H9 (cell line): Measurements from ENCODE around the gene PCDHB11. TPM values are rescaled to one million over a fixed set of nuclear protein-coding genes. Genes with fewer than 3 reads are reported as not detected.
"Not testable (repeated sequence)": the region's sequence is repeated elsewhere in the genome, so short reads cannot be mapped to it uniquely, and the experiment has no call there.

Source experiments
- DNase-seq: peaks from one replicate; pipeline ENCODE4 v3.0.0-alpha.2; 2017
- H2AFZ ChIP-seq: one replicate; pipeline ENCODE4 v1.6.1; 2013; ENCODE audit warnings: mild to moderate bottlenecking, low read length, control low read depth, moderate library complexity
- H2AK5ac ChIP-seq: 2 replicates; pipeline ENCODE4 v1.6.1; 2013; ENCODE audit warnings: low read length, control low read depth, mixed read lengths; ENCODE audit not compliant: insufficient read length
- H2BK120ac ChIP-seq: one replicate; pipeline ENCODE4 v1.6.1; 2013; ENCODE audit warnings: low read depth, mild to moderate bottlenecking, low read length, control low read depth, inconsistent platforms; ENCODE audit not compliant: poor library complexity, severe bottlenecking
- H2BK12ac ChIP-seq: 2 replicates; pipeline ENCODE4 v1.6.1; 2013; ENCODE audit warnings: low read length, control low read depth, mixed read lengths, low read depth; ENCODE audit not compliant: insufficient read length
- H2BK15ac ChIP-seq: 2 replicates; pipeline ENCODE4 v1.6.1; 2013; ENCODE audit warnings: low read depth, low read length, control low read depth
- H2BK20ac ChIP-seq: one replicate; pipeline ENCODE4 v1.6.1; 2013; ENCODE audit warnings: low read depth, mild to moderate bottlenecking, low read length, control low read depth, inconsistent platforms; ENCODE audit not compliant: poor library complexity, severe bottlenecking
- H2BK5ac ChIP-seq: 2 replicates; pipeline ENCODE4 v1.6.1; 2013; ENCODE audit warnings: low read length, control low read depth, mixed read lengths; ENCODE audit not compliant: insufficient read length
- H3K14ac ChIP-seq: 2 replicates; pipeline ENCODE4 v1.6.1; 2013; ENCODE audit warnings: low read length, control low read depth; ENCODE audit not compliant: insufficient read depth
- H3K18ac ChIP-seq: 2 replicates; pipeline ENCODE4 v1.6.1; 2013; ENCODE audit warnings: low read depth, mild to moderate bottlenecking, mixed read lengths, low read length, control low read depth; ENCODE audit not compliant: insufficient read length
- H3K23ac ChIP-seq: 2 replicates; pipeline ENCODE4 v1.6.1; 2013; ENCODE audit warnings: low read length, control low read depth, mixed read lengths, low read depth; ENCODE audit not compliant: insufficient read length
- H3K23me2 ChIP-seq: 2 replicates; pipeline ENCODE4 v1.6.1; 2013; ENCODE audit warnings: low read depth, mild to moderate bottlenecking, mixed read lengths, low read length, control low read depth; ENCODE audit not compliant: insufficient read length, poor library complexity, severe bottlenecking
- H3K27ac ChIP-seq: 2 replicates; pipeline ENCODE4 v1.5.1; 2013; ENCODE audit warnings: low read length, control low read depth, mixed read lengths, low read depth; ENCODE audit not compliant: insufficient read length
- H3K27me3 ChIP-seq: 2 replicates; pipeline ENCODE4 v1.6.1; 2013; ENCODE audit warnings: low read length, control low read depth, inconsistent platforms; ENCODE audit not compliant: insufficient read depth
- H3K4ac ChIP-seq: 2 replicates; pipeline ENCODE4 v1.6.1; 2013; ENCODE audit warnings: low read depth, mild to moderate bottlenecking, control low read depth, inconsistent platforms, low read length, moderate library complexity
- H3K4me1 ChIP-seq: 2 replicates; pipeline ENCODE4 v1.6.1; 2013; ENCODE audit warnings: low read length, control low read depth, inconsistent platforms; ENCODE audit not compliant: insufficient read depth
- H3K4me2 ChIP-seq: 2 replicates; pipeline ENCODE4 v1.6.1; 2013; ENCODE audit warnings: low read length, control low read depth, mixed read lengths; ENCODE audit not compliant: insufficient read length, insufficient read depth
- H3K56ac ChIP-seq: 2 replicates; pipeline ENCODE4 v1.6.1; 2013; ENCODE audit warnings: low read depth, mild to moderate bottlenecking, mixed read lengths, low read length, control low read depth; ENCODE audit not compliant: insufficient read length
- H3K79me1 ChIP-seq: 2 replicates; pipeline ENCODE4 v1.6.1; 2013; ENCODE audit warnings: low read depth, mild to moderate bottlenecking, moderate library complexity, low read length, control low read depth, inconsistent platforms; ENCODE audit not compliant: insufficient read depth, poor library complexity, severe bottlenecking
- H3K79me2 ChIP-seq: 2 replicates; pipeline ENCODE4 v1.6.1; 2013; ENCODE audit warnings: low read length, control low read depth, inconsistent platforms; ENCODE audit not compliant: insufficient read depth
- H3K9ac ChIP-seq: 2 replicates; pipeline ENCODE4 v1.6.1; 2013; ENCODE audit warnings: low read length, control low read depth, mixed read lengths; ENCODE audit not compliant: insufficient read length; ENCODE audit errors: extremely low read depth
- H3K9me3 ChIP-seq: one replicate; pipeline ENCODE4 v1.6.1; 2013; ENCODE audit warnings: low read depth, low read length, inconsistent platforms; ENCODE audit not compliant: control insufficient read depth
- H3T11ph ChIP-seq: one replicate; pipeline ENCODE4 v1.6.1; 2013; ENCODE audit warnings: mild to moderate bottlenecking, low read length, control low read depth, inconsistent platforms
- H4K20me1 ChIP-seq: one replicate; pipeline ENCODE4 v1.6.1; 2013; ENCODE audit not compliant: control insufficient read depth, insufficient read length, insufficient read depth
- H4K5ac ChIP-seq: 2 replicates; pipeline ENCODE4 v1.6.1; 2013; ENCODE audit warnings: low read depth, mild to moderate bottlenecking, mixed read lengths, low read length, control low read depth; ENCODE audit not compliant: insufficient read length
- H4K8ac ChIP-seq: replicated peaks from 2 replicates; pipeline ENCODE4 v1.6.1; 2013; ENCODE audit warnings: low read length, control low read depth, mixed read lengths, low read depth; ENCODE audit not compliant: insufficient read length
- H4K91ac ChIP-seq: 2 replicates; pipeline ENCODE4 v1.6.1; 2013; ENCODE audit warnings: low read depth, mild to moderate bottlenecking, moderate library complexity, mixed read lengths, low read length, control low read depth; ENCODE audit not compliant: insufficient read length
- H3K27ac Mint-ChIP-seq, 3 experiments: 2 replicates in 2 of 3; 3 replicates in 1 of 3; pipeline ENCODE4 v1.8.0; 2020 to 2021; ENCODE audit warnings: mixed read lengths in 3 of 3, mild to moderate bottlenecking in 1 of 3, moderate library complexity in 1 of 3
- H3K27me3 Mint-ChIP-seq: 2 replicates; pipeline ENCODE4 v1.8.0; 2021; ENCODE audit warnings: low read depth, mild to moderate bottlenecking, moderate library complexity, mixed read lengths
- H3K36me3 Mint-ChIP-seq, 3 experiments: 2 replicates in 2 of 3; 3 replicates in 1 of 3; pipeline ENCODE4 v1.8.0; 2020 to 2021; ENCODE audit warnings: low read depth in 3 of 3, mixed read lengths in 3 of 3; ENCODE audit not compliant: insufficient read depth in 1 of 3
- H3K4me1 Mint-ChIP-seq, 2 experiments: 2 replicates each; pipeline ENCODE4 v1.8.0; 2020; ENCODE audit warnings: mixed read lengths in 2 of 2
- H3K4me3 Mint-ChIP-seq, 2 experiments: 2 replicates in 1 of 2; 3 replicates in 1 of 2; pipeline ENCODE4 v1.8.0; 2020 to 2021; ENCODE audit warnings: mild to moderate bottlenecking in 2 of 2, mixed read lengths in 2 of 2, moderate library complexity in 1 of 2
- H3K9me3 Mint-ChIP-seq, 2 experiments: 2 replicates in 1 of 2; 3 replicates in 1 of 2; pipeline ENCODE4 v1.8.0; 2020; ENCODE audit warnings: mild to moderate bottlenecking in 2 of 2, mixed read lengths in 2 of 2, moderate library complexity in 1 of 2
- CTCF ChIP-seq: fragments of 200-600 bp; sonication (generic); conservative IDR thresholded peaks from 3 replicates; pipeline ENCODE4 v1.8.0; 2021; ENCODE audit warnings: antibody characterized with exemption, mild to moderate bottlenecking
- whole genome bisulfite sequencing: extraction: QIAGEN DNeasy Blood & Tissue Kit; methylation state at CpG from one replicate; pipeline ENCODE4 v1.1.7; 2013; ENCODE audit warnings: missing lambda C conversion rate, low lambda C conversion rate, mixed read lengths; ENCODE audit not compliant: insufficient read length; ENCODE audit errors: extremely low coverage; 5-methylcytosine and 5-hydroxymethylcytosine counted together
- total RNA-seq: library from RNA; stranded (reverse); gene quantifications from 2 replicates; pipeline ENCODE4 v1.2.1, GENCODE V29; 2021

PCDHB11 gene
- total RNA-seq, 1 experiment from 2014 or later = 2.0 TPM

DNA sequence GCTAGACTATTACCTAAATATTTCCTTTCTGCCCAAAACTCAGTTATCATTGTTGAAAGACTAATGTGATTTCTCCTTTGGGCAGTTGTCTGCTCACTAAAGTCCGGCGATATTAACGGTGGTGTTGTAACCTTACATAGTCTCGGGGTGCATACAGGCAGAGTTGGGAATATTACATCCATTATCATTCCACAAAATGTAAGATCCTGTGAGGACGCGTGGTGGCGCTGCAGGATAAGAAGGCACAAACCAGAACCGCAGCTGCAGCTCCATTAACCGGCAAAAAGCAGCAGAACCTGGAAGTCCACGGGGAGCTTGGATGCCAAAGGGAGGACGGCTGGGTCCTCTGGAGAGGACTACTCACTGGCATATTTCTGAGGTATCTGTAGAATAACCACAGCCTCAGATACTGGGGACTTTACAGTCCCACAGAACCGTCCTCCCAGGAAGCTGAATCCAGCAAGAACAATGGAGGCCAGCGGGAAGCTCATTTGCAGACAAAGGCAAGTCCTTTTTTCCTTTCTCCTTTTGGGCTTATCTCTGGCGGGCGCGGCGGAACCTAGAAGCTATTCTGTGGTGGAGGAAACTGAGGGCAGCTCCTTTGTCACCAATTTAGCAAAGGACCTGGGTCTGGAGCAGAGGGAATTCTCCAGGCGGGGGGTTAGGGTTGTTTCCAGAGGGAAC is 14.4 kb downstream of the PCDHB11 start, which contains the start of gene PCDHB13:
Gene PCDHB13 (plus strand): TSS at position 264 of the 684 bp plus-strand sequence. CDS start 205 bp downstream, at position 469.
- Mint-ChIP-seq H3K9me3 (peaks cover 31 to 35% of the 10 kb centered on the region in 2 experiments), H3K36me3 (peaks cover 12 to 31% (median 20%) of the 10 kb centered on the region in 3 experiments)

DNA sequence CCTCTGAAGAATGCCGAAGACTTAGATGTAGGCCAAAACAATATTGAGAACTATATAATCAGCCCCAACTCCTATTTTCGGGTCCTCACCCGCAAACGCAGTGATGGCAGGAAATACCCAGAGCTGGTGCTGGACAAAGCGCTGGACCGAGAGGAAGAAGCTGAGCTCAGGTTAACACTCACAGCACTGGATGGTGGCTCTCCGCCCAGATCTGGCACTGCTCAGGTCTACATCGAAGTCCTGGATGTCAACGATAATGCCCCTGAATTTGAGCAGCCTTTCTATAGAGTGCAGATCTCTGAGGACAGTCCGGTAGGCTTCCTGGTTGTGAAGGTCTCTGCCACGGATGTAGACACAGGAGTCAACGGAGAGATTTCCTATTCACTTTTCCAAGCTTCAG is 15.2 kb downstream of the PCDHB11 start:
- H3K9ac ChIP-seq, H3K79me2 ChIP-seq, H2BK120ac ChIP-seq, H3K4me1 ChIP-seq, H3K9me3 ChIP-seq, H2AFZ ChIP-seq, H4K91ac ChIP-seq, H3K4me1 Mint-ChIP-seq, H3K23ac ChIP-seq, H2AK5ac ChIP-seq, H4K8ac ChIP-seq, H3K4ac ChIP-seq, H3K27ac ChIP-seq, DNase-seq, H2BK5ac ChIP-seq, H3K27me3 ChIP-seq, H3K4me3 Mint-ChIP-seq, H2BK15ac ChIP-seq, H4K20me1 ChIP-seq, H2BK12ac ChIP-seq, H3K56ac ChIP-seq, H3K79me1 ChIP-seq, H3K27ac Mint-ChIP-seq, H4K5ac ChIP-seq, H2BK20ac ChIP-seq, H3K18ac ChIP-seq, H3K4me2 ChIP-seq, H3K14ac ChIP-seq, H3K23me2 ChIP-seq, H3T11ph ChIP-seq: not testable (repeated sequence)
- H3K36me3 Mint-ChIP-seq = peaks cover 12 to 29% (median 20%) of the 10 kb centered on the region in 3 experiments
- H3K27me3 Mint-ChIP-seq = peaks cover 16% of the 10 kb centered on the region
- H3K9me3 Mint-ChIP-seq = peaks cover 29 to 33% of the 10 kb centered on the region in 2 experiments
- no CpG with 5 or more reads among the region's 12 CpGs for WGBS

More for the DNA sequence above, 14.4 kb downstream of the PCDHB11 start, which contains the start of gene PCDHB13:
- H3T11ph ChIP-seq, H4K91ac ChIP-seq, H2AFZ ChIP-seq, H4K8ac ChIP-seq, H3K18ac ChIP-seq, H3K27me3 ChIP-seq, H2BK15ac ChIP-seq, H2BK5ac ChIP-seq, H3K9ac ChIP-seq, H3K79me2 ChIP-seq, H4K5ac ChIP-seq, H2BK20ac ChIP-seq, H3K4ac ChIP-seq, H3K23me2 ChIP-seq, H2AK5ac ChIP-seq, H3K79me1 ChIP-seq, H3K27ac ChIP-seq, H3K14ac ChIP-seq, H2BK120ac ChIP-seq, H3K4me1 ChIP-seq, H4K20me1 ChIP-seq, H2BK12ac ChIP-seq, H3K27ac Mint-ChIP-seq, H3K4me2 ChIP-seq, H3K56ac ChIP-seq, H3K9me3 ChIP-seq, H3K23ac ChIP-seq: not testable (repeated sequence)
- Mint-ChIP-seq H3K4me3 (peak within 1 kb of the TSS in 1 of 2 experiments; percentile 48; a peak in 2 of 5 replicates), H3K27me3 (peaks cover 16% of the 10 kb centered on the region), H3K4me1 (peaks cover 1 to 11% of the 10 kb centered on the region in 2 experiments; a peak in 3 of 4 replicates)
- no CpG with 5 or more reads among the region's 18 CpGs for WGBS
- peak; percentile 71 for DNase-seq
- TF ChIP-seq CTCF = peak; percentile 71
